Measurements from ENCODE around the gene KCND1. TPM values are rescaled to one million over a fixed set of nuclear protein-coding genes. Genes with fewer than 3 reads are reported as not detected.

Gene KCND1
- total RNA-seq, 1 experiment from 2014 or later = 0.51 TPM

DNA sequence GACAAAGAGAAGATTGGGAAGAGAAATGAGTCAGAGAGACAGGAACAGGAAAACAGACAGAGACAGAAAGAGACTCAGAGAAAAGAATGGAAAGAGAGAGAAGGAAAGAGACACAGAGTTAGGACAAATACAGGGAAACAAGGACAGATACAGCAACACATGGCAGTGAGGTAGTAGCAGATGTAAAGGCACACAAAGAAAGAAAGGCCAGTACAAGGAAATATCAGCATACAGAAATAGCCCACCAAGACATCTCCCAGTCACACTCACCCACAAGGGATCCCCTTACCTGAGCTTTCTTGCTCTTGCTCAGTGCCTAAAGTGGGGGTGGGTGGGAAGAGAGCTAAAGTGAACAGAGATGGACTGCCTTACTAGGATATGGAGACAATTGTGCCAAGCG, 26.2 kb upstream of the KCND1 start:
- no peak for TF ChIP-seq EZH2 (IDR thresholded peaks at IDR 0.05; ENCODE audit: low read length, unreplicated experiment)
- TF ChIP-seq EZH2phosphoT487 (IDR thresholded peaks at IDR 0.05; ENCODE audit: borderline replicate concordance, low read length) = no peak
- TF ChIP-seq, protein P1, sequence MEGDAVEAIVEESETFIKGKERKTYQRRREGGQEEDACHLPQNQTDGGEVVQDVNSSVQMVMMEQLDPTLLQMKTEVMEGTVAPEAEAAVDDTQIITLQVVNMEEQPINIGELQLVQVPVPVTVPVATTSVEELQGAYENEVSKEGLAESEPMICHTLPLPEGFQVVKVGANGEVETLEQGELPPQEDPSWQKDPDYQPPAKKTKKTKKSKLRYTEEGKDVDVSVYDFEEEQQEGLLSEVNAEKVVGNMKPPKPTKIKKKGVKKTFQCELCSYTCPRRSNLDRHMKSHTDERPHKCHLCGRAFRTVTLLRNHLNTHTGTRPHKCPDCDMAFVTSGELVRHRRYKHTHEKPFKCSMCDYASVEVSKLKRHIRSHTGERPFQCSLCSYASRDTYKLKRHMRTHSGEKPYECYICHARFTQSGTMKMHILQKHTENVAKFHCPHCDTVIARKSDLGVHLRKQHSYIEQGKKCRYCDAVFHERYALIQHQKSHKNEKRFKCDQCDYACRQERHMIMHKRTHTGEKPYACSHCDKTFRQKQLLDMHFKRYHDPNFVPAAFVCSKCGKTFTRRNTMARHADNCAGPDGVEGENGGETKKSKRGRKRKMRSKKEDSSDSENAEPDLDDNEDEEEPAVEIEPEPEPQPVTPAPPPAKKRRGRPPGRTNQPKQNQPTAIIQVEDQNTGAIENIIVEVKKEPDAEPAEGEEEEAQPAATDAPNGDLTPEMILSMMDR (conservative IDR thresholded peaks at IDR 0.05; ENCODE audit: low read depth, low read length) = no peak
- H3K4me2 ChIP-seq (ENCODE audit: low read length) = no peak overlapping the region
- no peak overlapping the region for H2AFZ ChIP-seq (ENCODE audit: low read length)
- no peak for DNase-seq
- no peak overlapping the region for H3K27ac ChIP-seq (ENCODE audit: low read length)
- BruUV-seq (replicated peaks) = no TSS peak
- 0 out of 2 replicates have a peak, but pooled peaks cover 3% of the 10 kb centered on the region for H3K9me2 ChIP-seq (replicated peaks; ENCODE audit: low read length)
- ATAC-seq = no peak
- ChIA-PET POLR2A (ENCODE audit: unreplicated experiment) (no interaction called here), CTCF (no interaction called here)
- no peaks in the 10 kb centered on the region for H3F3A ChIP-seq (ENCODE audit: low read length, unreplicated experiment)
- no peak overlapping the region for H3K4me3 ChIP-seq (ENCODE audit: low read length)
- H3K9ac ChIP-seq (ENCODE audit: low read length) = no peak overlapping the region
- no peaks in the 10 kb centered on the region for H4K20me1 ChIP-seq (ENCODE audit: low read length)
- H3K79me2 ChIP-seq (ENCODE audit: low read length) = peaks cover 15% of the 10 kb centered on the region
- no peaks in the 10 kb centered on the region for H3K9me3 ChIP-seq (ENCODE audit: low read length)
- peaks cover 11% of the 10 kb centered on the region for H3K36me3 ChIP-seq (ENCODE audit: low read depth, low read length)
- no peaks in the 10 kb centered on the region for H3K27me3 ChIP-seq (ENCODE audit: low read length)
- H3K4me1 ChIP-seq (ENCODE audit: insufficient read depth, low read length) = no peaks in the 10 kb centered on the region
- intact Hi-C loops (cut with micrococcal nuclease) = no loop called here

DNA sequence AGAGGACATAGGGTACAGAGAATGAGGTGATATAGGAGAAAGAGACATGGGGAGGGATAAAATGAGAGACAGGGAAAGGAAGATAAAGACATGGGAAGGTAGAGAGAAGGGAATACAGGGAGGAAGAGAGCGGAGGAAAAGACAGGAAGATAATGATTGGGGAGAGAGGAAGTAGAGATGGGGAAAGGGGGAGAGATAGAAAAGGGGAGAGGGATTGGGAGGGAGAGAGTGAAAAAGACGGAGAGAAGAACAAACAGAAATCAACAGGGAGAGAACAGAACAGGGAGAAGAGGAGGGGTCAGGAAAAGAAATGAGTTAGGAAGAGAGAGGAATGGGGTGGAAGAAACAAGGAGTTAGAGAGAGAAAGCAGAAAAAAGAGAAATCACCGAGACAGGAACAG, 25.8 kb upstream of the KCND1 start:
- ChIA-PET CTCF (no interaction called here), POLR2A (ENCODE audit: unreplicated experiment) (no interaction called here)
- Histone ChIP-seq H3K36me3 (ENCODE audit: low read depth, low read length) (peaks cover 11% of the 10 kb centered on the region), H4K20me1 (ENCODE audit: low read length) (no peaks in the 10 kb centered on the region), H3K4me2 (ENCODE audit: low read length) (no peak overlapping the region), H3K27ac (ENCODE audit: low read length) (no peak overlapping the region), H2AFZ (ENCODE audit: low read length) (no peak overlapping the region), H3F3A (ENCODE audit: low read length, unreplicated experiment) (no peaks in the 10 kb centered on the region), H3K79me2 (ENCODE audit: low read length) (peaks cover 15% of the 10 kb centered on the region), H3K27me3 (ENCODE audit: low read length) (no peaks in the 10 kb centered on the region), H3K9me2 (replicated peaks; ENCODE audit: low read length) (0 out of 2 replicates have a peak, but pooled peaks cover 3% of the 10 kb centered on the region), H3K4me1 (ENCODE audit: insufficient read depth, low read length) (no peaks in the 10 kb centered on the region), H3K4me3 (ENCODE audit: low read length) (no peak overlapping the region), H3K9ac (ENCODE audit: low read length) (no peak overlapping the region), H3K9me3 (ENCODE audit: low read length) (no peaks in the 10 kb centered on the region)
- TF ChIP-seq EZH2 (IDR thresholded peaks at IDR 0.05; ENCODE audit: low read length, unreplicated experiment) = no peak
- no peak for TF ChIP-seq EZH2phosphoT487 (IDR thresholded peaks at IDR 0.05; ENCODE audit: borderline replicate concordance, low read length)
- TF ChIP-seq, protein P1 (conservative IDR thresholded peaks at IDR 0.05; ENCODE audit: low read depth, low read length) = no peak
- intact Hi-C loops (cut with micrococcal nuclease) = no loop called here
- no TSS peak for BruUV-seq (replicated peaks)
- ATAC-seq = no peak
- no peak for DNase-seq

DNA sequence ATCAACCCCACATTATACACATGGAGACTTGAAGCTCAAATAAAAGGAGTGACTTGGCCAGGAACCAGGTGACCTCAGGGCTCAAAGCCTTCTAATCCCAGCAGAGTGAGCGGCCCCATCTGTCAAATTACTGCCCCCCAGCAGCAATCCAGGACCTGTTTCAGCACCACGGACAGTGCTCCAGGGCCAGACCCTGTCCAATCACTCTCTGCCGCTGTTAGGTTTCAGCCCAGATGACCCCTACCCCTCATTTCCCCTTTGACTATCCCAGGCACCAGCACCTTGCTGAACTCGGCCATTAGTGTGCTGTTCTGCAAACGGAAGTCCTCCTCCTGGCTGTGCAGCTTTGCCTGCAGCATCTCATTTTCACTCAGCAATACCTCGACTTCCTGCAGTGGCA, 25.3 kb upstream of the KCND1 start:
- ChIA-PET CTCF (no interaction called here), POLR2A (ENCODE audit: unreplicated experiment) (no interaction called here)
- H3K9me3 ChIP-seq (ENCODE audit: low read length) = no peaks in the 10 kb centered on the region
- 0 out of 2 replicates have a peak, but pooled peaks cover 3% of the 10 kb centered on the region for H3K9me2 ChIP-seq (replicated peaks; ENCODE audit: low read length)
- no peak overlapping the region for H3K4me2 ChIP-seq (ENCODE audit: low read length)
- H3K4me3 ChIP-seq (ENCODE audit: low read length) = no peak overlapping the region
- TF ChIP-seq, protein P1 (conservative IDR thresholded peaks at IDR 0.05; ENCODE audit: low read depth, low read length) = no peak
- TF ChIP-seq EZH2phosphoT487 (IDR thresholded peaks at IDR 0.05; ENCODE audit: borderline replicate concordance, low read length) (no peak), EZH2 (IDR thresholded peaks at IDR 0.05; ENCODE audit: low read length, unreplicated experiment) (no peak)
- peaks cover 15% of the 10 kb centered on the region for H3K79me2 ChIP-seq (ENCODE audit: low read length)
- H3K36me3 ChIP-seq (ENCODE audit: low read depth, low read length) = peaks cover 11% of the 10 kb centered on the region
- no peaks in the 10 kb centered on the region for H4K20me1 ChIP-seq (ENCODE audit: low read length)
- H3F3A ChIP-seq (ENCODE audit: low read length, unreplicated experiment) = no peaks in the 10 kb centered on the region
- no peak overlapping the region for H3K9ac ChIP-seq (ENCODE audit: low read length)
- no TSS peak for BruUV-seq (replicated peaks)
- DNase-seq = no peak
- no peaks in the 10 kb centered on the region for H3K27me3 ChIP-seq (ENCODE audit: low read length)
- ATAC-seq = no peak
- no peak overlapping the region for H2AFZ ChIP-seq (ENCODE audit: low read length)
- intact Hi-C loops (cut with micrococcal nuclease) = no loop called here
- H3K4me1 ChIP-seq (ENCODE audit: insufficient read depth, low read length) = no peaks in the 10 kb centered on the region
- no peak overlapping the region for H3K27ac ChIP-seq (ENCODE audit: low read length)

Data from PC-3 (cell line).